Stimulated activated CD8-positive, alpha-beta memory T cell treated with anti-CD3 and anti-CD28 coated beads, Interleukin-7, amount 100 ng/mL, for 48 hours (primary cell): ENCODE measurements around the gene FZD8.
A peak's percentile ranks its signal among the peaks of the same experiment; 100 is the strongest.

ENCODE experiments used
- DNase-seq, 2 donors: peaks; one replicate each; pipeline ENCODE4 v3.0.0-alpha.2; 2020; ENCODE audit warnings: low read depth in 1 of 2; ENCODE audit errors: extremely low read depth in 1 of 2

The FZD8 gene

GRCh38 chr10:35642793-35643114 lies 658 bp upstream of the FZD8 start:
- DNase-seq: no peak

GRCh38 chr10:35641676-35642034 lies 441 bp downstream of the FZD8 start:
- DNase-seq: no peak

GRCh38 chr10:35640951-35641675 lies 983 bp downstream of the FZD8 start:
- DNase-seq: peak in 1 of 2 donors; percentile 9

GRCh38 chr10:35640474-35640873 lies 1.6 kb downstream of the FZD8 start:
- DNase-seq: no peak

GRCh38 chr10:35639728-35640401 lies 2.2 kb downstream of the FZD8 start:
- no peak for DNase-seq

- no peak for DNase-seq
These were observed 2.9 kb downstream of the FZD8 start for GRCh38 chr10:35639021-35639727.

GRCh38 chr10:35638101-35638500 lies 4.0 kb downstream of the FZD8 start:
- DNase-seq: no peak

GRCh38 chr10:35637462-35637861 lies 4.6 kb downstream of the FZD8 start:
- no peak for DNase-seq

GRCh38 chr10:35636956-35637355 lies 5.1 kb downstream of the FZD8 start:
- no peak for DNase-seq

- DNase-seq: no peak
These were observed 6.5 kb downstream of the FZD8 start for GRCh38 chr10:35635576-35635975.

- no peak for DNase-seq
These were observed 8.8 kb downstream of the FZD8 start for GRCh38 chr10:35633006-35633980.

GRCh38 chr10:35632027-35632426 lies 10.1 kb downstream of the FZD8 start:
- DNase-seq: no peak

- no peak for DNase-seq
These were observed 10.7 kb downstream of the FZD8 start for GRCh38 chr10:35631404-35631803.

GRCh38 chr10:35626971-35627507 lies 15.1 kb downstream of the FZD8 start:
- no peak for DNase-seq

- DNase-seq: no peak
These were observed 27.8 kb downstream of the FZD8 start for GRCh38 chr10:35614312-35614711.

- no peak for DNase-seq
These were observed 28.4 kb downstream of the FZD8 start for GRCh38 chr10:35613597-35614226.

GRCh38 chr10:35613107-35613440 lies 29.0 kb downstream of the FZD8 start:
- DNase-seq: no peak

- DNase-seq: no peak
These were observed 29.6 kb downstream of the FZD8 start for GRCh38 chr10:35612385-35613106.

- no peak for DNase-seq
These were observed 30.3 kb downstream of the FZD8 start for GRCh38 chr10:35611750-35612149.

- no peak for DNase-seq
These were observed 33.8 kb downstream of the FZD8 start for GRCh38 chr10:35608328-35608672.
